Measurements from ENCODE around the gene CPSF4L. TPM values are rescaled to one million over a fixed set of nuclear protein-coding genes. Genes with fewer than 3 reads are reported as not detected.

The CPSF4L gene
- total RNA-seq, 4 donors from 2014 or later = not detected

DNA sequence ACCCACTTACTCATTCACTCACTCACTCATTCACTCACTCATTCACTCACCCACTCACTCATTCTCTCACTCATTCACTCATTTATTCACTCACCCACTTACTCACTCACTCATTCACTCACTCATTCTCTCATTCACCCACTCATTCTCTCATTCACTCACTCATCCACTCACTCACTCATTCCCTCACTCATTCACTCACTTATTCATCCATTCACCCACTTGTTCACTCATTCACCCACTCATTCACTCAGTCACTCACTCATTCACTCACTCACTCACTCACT lies 7.6 kb upstream of the CPSF4L start:
- no peak for DNase-seq
- Histone ChIP-seq H3K4me3 (replicated peaks in 1 of 3) (no peak overlapping the region), H3K27ac (no peak overlapping the region), H3K9me3 (no peaks in the 10 kb centered on the region), H3K4me1 (no peaks in the 10 kb centered on the region), H3K27me3 (no peaks in the 10 kb centered on the region), H3K36me3 (no peaks in the 10 kb centered on the region)
- intact Hi-C loops (cut with DNase I) = no loop called here
- TF ChIP-seq, protein P1, sequence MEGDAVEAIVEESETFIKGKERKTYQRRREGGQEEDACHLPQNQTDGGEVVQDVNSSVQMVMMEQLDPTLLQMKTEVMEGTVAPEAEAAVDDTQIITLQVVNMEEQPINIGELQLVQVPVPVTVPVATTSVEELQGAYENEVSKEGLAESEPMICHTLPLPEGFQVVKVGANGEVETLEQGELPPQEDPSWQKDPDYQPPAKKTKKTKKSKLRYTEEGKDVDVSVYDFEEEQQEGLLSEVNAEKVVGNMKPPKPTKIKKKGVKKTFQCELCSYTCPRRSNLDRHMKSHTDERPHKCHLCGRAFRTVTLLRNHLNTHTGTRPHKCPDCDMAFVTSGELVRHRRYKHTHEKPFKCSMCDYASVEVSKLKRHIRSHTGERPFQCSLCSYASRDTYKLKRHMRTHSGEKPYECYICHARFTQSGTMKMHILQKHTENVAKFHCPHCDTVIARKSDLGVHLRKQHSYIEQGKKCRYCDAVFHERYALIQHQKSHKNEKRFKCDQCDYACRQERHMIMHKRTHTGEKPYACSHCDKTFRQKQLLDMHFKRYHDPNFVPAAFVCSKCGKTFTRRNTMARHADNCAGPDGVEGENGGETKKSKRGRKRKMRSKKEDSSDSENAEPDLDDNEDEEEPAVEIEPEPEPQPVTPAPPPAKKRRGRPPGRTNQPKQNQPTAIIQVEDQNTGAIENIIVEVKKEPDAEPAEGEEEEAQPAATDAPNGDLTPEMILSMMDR (IDR thresholded peaks at IDR 0.05) = no peak
- TF ChIP-seq POLR2A (IDR thresholded peaks at IDR 0.05) = no peak

DNA sequence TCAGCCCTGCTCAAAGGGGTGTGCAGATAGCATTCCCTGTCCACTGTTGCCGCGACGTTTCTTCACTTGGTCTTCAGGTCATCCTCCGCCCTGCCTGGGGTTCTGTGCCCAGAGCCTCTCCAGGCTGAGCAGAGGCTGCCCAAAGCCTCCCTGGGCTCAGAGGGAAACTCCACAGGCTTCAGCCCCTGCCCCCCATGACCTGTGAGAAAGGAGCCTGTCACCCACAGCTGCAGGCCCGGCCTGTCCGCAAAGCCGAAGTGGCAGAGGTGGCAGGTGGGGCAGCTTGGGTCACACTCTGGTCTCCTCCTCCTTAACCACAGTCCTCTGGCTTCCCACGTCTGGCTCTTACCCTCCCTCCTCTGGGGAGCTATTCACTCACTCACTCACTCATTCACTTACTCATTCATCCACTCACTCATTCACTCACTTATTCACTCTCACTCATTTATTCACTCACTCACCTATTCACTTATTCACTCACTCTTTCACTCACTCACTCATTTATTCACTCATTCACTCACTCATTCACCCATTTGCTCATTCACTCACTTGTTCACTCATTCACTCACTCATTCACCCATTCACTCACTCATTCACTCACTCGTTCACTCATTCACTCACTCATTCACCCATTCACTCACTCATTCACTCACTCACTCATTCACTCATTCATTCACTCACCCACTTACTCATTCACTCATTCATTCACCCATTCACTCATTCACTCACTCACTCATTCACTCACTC lies 7.1 kb upstream of the CPSF4L start:
- no peak for TF ChIP-seq POLR2A (IDR thresholded peaks at IDR 0.05)
- TF ChIP-seq, protein P1 (IDR thresholded peaks at IDR 0.05) = no peak
- WGBS, 2 donors = 90 to 92% methylated on average over 7 to 9 of the region's 9 CpGs
- no peaks in the 10 kb centered on the region for H3K4me1 ChIP-seq
- H3K27me3 ChIP-seq = no peaks in the 10 kb centered on the region
- H3K9me3 ChIP-seq = no peaks in the 10 kb centered on the region
- no peak for DNase-seq
- H3K36me3 ChIP-seq = no peaks in the 10 kb centered on the region
- intact Hi-C loops (cut with DNase I) = no loop called here
- no peak overlapping the region for H3K27ac ChIP-seq
- H3K4me3 ChIP-seq (replicated peaks in 1 of 3) = no peak overlapping the region

DNA sequence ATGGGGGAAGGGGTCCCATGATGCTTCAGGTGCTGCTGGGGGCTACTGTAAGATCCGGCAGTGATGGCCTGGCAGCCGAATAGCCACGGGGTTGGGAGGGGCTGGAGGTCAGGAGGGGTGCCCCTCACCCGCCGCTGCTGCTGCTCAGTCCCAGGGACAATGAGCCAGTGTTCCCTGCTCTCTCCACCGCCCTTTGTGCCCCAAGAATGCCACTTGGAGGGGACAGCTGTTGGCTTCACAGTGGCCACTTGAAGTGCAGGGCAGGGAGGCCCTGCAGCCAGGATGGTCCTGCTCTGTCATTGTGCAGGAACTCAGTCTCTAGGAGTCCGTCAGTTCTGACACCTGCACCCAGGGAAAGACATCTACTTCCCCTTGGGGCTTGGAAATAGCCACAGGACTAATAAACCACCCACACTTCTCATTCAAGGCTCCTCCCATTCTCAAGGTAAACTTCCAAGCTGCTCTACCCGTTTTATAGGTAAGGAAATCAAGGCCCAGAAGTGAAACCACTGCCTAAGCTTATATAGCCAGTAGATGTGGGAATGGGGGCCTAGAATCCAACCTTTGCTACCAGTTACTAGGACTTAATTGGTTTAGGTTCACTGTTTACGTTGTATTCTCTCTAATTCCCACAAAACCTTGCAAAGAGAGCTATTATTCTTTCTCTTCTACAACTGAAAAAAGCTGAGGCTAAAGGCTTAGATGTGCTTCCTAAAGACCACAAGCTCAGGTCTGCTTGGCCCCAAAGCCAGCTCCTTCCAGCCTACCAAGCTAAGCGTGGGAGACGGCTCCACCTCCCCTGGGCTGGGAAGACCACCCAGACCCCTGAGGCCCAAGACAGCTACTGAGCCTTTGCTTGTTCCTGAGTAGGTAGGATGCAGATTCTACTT lies 6.2 kb upstream of the CPSF4L start:
- no peaks in the 10 kb centered on the region for H3K9me3 ChIP-seq
- H3K4me1 ChIP-seq = no peaks in the 10 kb centered on the region
- 66 to 76% methylated on average over 9 to 11 of the region's 11 CpGs for WGBS, 2 donors
- intact Hi-C loops (cut with DNase I) = no loop called here
- TF ChIP-seq, protein P1 (IDR thresholded peaks at IDR 0.05) = no peak
- TF ChIP-seq POLR2A (IDR thresholded peaks at IDR 0.05) = no peak
- no peaks in the 10 kb centered on the region for H3K36me3 ChIP-seq
- H3K27me3 ChIP-seq = no peaks in the 10 kb centered on the region
- no peak for DNase-seq
- no peak overlapping the region for H3K4me3 ChIP-seq (replicated peaks in 1 of 3)
- no peak overlapping the region for H3K27ac ChIP-seq

GRCh38 chr17:73266796-73267195 lies 5.1 kb upstream of the CPSF4L start:
- TF ChIP-seq, protein P1 (IDR thresholded peaks at IDR 0.05) = no peak
- Histone ChIP-seq H3K27me3 (no peaks in the 10 kb centered on the region), H3K9me3 (no peaks in the 10 kb centered on the region), H3K4me1 (no peaks in the 10 kb centered on the region), H3K36me3 (no peaks in the 10 kb centered on the region), H3K27ac (no peak overlapping the region), H3K4me3 (replicated peaks in 1 of 3) (no peak overlapping the region)
- intact Hi-C loops (cut with DNase I) = no loop called here
- 86% methylated on average over 9 to 11 of the region's 11 CpGs for WGBS, 2 donors
- no peak for DNase-seq
